ENCODE data around the gene SSTR5. TPM values are rescaled to one million over a fixed set of nuclear protein-coding genes. Genes with fewer than 3 reads are reported as not detected.
"Not testable (repeated sequence)": the region's sequence is repeated elsewhere in the genome, so short reads cannot be mapped to it uniquely, and the experiment has no call there.

SSTR5 gene
- polyA plus RNA-seq, 6 donors from 2014 or later: not detected

DNA sequence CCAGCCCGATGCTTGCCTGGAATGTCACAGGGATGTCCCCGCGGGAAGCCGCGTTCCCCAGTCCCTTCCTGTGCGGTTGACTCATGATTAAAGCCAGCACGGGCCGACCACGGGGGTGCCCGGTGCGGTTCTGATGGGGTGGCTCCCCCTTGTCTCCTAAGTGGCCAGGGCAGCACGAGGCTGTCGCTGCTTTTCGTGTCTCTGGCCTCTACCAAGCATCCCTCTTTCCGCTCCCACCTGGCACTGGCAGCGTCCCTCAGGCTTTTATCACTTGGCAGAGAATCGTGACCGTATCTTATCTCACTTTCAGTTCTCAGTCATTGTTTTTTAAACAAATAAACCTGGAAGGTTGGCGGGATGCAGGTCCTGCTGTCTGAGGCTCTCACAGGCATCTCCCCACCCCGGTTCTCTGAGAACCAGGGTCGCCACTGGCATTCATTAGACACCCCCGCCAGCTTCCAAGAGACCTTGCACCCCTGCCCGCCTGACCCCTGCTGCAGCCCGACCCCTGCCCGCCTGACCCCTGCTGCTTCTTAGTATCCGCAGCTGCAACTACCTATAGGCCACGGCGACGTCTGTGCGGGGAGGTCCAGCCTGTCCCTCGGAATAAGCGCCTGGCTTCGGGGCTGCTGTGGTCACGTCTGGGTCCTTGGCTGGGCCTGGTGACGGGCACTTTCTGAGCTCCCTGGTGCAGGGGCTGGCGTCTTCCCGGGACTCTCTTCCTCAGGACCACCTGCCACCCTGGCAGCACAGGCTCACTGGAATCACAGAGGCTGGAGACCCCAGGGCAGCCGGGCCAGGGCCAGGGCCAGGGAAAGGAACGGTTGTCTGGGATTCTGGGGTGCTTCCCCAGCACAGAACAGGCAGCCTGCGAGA, 16.0 kb downstream of the SSTR5 start:
- H3K9me3 Mint-ChIP-seq: peaks cover 10 to 22% (median 14%) of the 10 kb centered on the region in 7 donors
- no peak overlapping the region for H3K4me3 Mint-ChIP-seq
- H3K27ac Mint-ChIP-seq: no peak overlapping the region
- ATAC-seq (ENCODE audit: low read depth in 2 of 2) (no peak), DNase-seq (no peak)
- no peaks in the 10 kb centered on the region for H3K4me1 Mint-ChIP-seq
- H3K27me3 Mint-ChIP-seq: peaks cover 5 to 32% (median 19%) of the 10 kb centered on the region in 3 donors
- H3K36me3 Mint-ChIP-seq: peaks cover 0 to 18% of the 10 kb centered on the region in 2 donors

DNA sequence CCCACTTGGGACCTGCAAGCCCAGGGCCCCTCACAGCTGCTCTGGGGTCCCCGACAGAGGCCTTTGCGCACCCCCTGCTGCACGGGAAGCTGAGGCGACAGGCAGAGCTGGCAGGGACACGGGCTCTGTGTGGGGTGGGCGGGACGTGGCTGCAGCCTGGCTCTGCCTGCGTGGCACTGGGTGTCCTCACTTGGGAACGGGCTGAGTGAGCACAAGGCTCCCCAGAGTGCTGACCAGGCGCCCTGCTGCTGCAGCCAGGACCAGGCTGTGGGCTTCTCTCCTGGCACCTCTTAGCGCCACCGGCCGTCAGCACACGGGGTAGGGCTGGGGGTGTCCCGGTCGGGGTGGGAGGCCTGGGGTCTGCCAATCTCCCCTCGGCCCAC, 16.9 kb downstream of the SSTR5 start:
- H3K4me3 Mint-ChIP-seq: no peak overlapping the region
- peaks cover 8 to 16% (median 14%) of the 10 kb centered on the region in 7 donors for H3K9me3 Mint-ChIP-seq
- ATAC-seq (ENCODE audit: low read depth in 2 of 2): no peak

DNA sequence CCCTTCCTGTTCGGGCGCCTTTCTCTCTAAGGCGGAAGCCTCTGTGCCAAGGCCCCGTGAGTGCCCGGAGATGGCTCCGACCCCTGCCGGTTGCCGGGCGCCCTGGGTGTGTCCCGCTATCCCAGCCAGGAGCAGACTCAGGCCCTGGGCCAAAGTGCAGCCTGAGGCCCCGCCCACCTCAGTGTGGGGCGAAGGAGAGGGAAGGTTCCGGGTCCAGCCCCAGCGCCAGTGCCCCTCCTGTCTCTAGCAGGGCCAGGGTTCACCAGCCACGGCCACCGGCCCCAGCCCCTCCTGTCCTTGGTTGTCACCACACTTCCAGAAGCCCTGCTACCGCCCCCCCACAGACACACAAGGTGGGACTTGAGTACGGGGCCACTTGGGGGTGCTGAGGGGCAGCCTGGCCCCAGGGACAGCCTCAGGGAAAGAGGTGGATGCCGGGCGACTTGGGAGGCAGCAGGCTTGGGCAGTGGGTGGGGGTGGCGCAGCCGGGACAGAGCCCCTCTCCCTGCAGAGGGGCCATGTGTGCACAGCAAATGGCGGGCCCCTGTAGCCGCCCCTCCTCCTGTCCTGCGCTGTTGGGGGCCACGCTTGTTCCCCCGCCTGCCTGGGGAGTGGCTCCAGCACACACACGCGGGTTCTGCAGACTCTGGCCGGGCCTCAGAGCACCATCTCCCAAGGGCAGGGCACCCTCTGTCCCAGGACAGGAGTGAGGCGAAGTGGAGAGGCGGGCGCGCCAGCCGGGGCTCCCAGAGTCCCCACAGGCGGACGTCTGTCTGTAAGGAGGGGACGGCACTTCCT, 17.5 kb downstream of the SSTR5 start:
- DNase-seq (no peak), ATAC-seq (ENCODE audit: low read depth in 2 of 2) (no peak)
- Mint-ChIP-seq H3K36me3 (peaks cover 0 to 10% of the 10 kb centered on the region in 2 donors), H3K27ac (no peak overlapping the region), H3K27me3 (peaks cover 4 to 24% (median 10%) of the 10 kb centered on the region in 3 donors), H3K4me1 (no peaks in the 10 kb centered on the region), H3K9me3 (peaks cover 7 to 12% (median 9%) of the 10 kb centered on the region in 7 donors), H3K4me3 (peak overlapping the region in 1 of 8 donors; percentile 41)

More for the DNA sequence above, 16.9 kb downstream of the SSTR5 start:
- Mint-ChIP-seq H3K27ac (no peak overlapping the region), H3K4me1 (no peaks in the 10 kb centered on the region), H3K27me3 (peaks cover 5 to 24% (median 13%) of the 10 kb centered on the region in 3 donors), H3K36me3 (peaks cover 0 to 12% of the 10 kb centered on the region in 2 donors)
- DNase-seq: no peak

DNA sequence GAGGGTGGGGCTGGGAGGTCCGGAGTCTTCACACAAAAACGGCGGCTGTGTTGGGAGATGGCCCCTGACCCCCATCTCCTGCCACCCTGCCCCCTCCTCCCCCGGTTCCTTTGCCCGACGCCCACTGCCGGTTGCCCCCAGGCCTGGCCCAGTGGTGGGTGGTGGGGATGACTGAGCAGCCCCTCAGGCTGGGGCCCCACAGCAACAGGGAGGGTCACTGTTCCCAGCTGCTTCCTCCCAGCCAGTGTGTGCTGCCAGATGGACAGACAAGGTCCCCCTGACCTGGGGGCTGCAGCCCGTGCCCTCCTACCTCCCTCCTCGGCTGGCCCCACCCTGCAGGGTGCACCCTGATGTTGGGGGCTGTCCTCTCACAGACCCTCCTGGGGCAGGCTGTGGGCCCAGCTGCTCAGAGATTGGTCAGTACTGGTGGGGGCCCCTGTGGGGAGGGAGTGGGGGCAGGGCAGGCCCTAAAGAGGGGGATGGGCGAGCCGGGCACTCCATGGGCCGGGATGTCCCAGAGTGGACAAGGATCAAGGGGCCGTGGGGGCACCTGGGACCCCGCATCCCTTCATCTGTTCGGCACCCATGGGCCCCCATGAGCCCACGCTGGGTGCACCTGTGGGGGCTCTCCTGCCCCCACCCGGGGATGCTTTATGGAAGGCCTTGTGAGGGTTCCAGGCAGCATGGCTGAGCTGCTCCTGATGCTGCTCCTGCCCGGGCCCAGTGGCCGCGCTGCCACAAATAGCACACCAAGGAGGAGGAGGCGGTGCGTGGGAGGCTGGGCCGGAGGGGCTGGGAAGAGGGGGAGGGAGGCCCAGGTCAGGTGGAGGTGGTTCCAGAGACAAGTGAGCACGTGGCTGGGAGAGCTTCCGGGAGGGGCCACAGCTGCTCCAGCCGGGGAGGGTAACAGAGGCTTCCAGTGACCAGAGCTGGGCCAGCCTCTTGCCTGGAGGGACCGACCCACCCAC, 18.4 kb downstream of the SSTR5 start:
- H3K36me3 Mint-ChIP-seq: peaks cover 0 to 1% of the 10 kb centered on the region in 2 donors
- H3K9me3 Mint-ChIP-seq: peaks cover 0 to 3% (median 1%) of the 10 kb centered on the region in 7 donors
- H3K27ac Mint-ChIP-seq: no peak overlapping the region
- DNase-seq (no peak), ATAC-seq (ENCODE audit: low read depth in 2 of 2) (no peak)
- H3K27me3 Mint-ChIP-seq: peaks cover 0 to 16% (median 2%) of the 10 kb centered on the region in 3 donors
- H3K4me3 Mint-ChIP-seq: no peak overlapping the region
- H3K4me1 Mint-ChIP-seq: no peaks in the 10 kb centered on the region

DNA sequence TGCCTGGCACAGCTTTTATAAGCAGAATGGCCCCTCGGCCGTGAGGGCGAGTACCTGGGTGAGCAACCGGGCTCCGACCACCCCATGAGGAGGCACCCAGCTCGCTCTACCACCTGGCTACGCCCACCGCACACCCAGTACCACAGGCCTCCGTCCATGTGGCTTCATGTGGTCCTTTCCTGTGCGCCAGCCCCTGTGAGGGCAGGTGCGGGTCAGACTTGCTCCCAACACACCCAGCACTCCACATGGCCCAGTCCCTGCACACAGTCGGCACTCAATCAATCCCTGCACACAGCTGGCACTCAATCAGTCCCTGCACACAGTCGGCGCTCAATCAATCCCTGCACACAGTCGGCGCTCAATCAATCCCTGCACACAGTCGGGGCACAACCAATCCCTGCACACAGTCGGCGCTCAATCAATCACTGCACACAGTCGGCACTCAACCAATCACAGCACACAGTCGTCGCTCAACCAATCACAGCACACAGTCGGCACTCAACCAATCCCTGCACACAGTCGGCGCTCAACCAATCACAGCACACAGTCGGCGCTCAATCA, 19.5 kb downstream of the SSTR5 start:
- ATAC-seq (ENCODE audit: low read depth in 2 of 2) (no peak), DNase-seq (no peak)
- Mint-ChIP-seq H3K36me3 (no peaks in the 10 kb centered on the region), H3K27me3 (peaks cover 0 to 15% (median 0%) of the 10 kb centered on the region in 3 donors), H3K4me3 (peak overlapping the region in 1 of 8 donors; percentile 47), H3K4me1 (no peaks in the 10 kb centered on the region), H3K9me3 (peaks cover 0 to 2% (median 0%) of the 10 kb centered on the region in 7 donors), H3K27ac (peak overlapping the region in 1 of 6 donors; percentile 75)

DNA sequence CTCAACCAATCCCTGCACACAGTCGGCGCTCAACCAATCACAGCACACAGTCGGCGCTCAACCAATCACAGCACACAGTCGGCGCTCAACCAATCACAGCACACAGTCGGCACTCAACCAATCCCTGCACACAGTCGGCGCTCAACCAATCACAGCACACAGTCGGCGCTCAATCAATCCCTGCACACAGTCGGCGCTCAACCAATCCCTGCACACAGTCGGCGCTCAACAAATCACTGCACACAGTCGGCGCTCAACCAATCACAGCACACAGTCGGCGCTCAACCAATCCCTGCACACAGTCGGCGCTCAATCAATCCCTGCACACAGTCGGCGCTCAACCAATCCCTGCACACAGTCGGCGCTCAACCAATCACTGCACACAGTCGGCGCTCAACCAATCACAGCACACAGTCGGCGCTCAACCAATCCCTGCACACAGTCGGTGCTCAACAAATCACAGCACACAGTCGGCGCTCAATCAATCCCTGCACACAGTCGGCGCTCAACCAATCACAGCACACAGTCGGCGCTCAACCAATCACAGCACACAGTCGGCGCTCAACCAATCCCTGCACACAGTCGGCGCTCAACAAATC, 20.2 kb downstream of the SSTR5 start:
- H3K4me1 Mint-ChIP-seq; H3K4me3 Mint-ChIP-seq; H3K27ac Mint-ChIP-seq; H3K27me3 Mint-ChIP-seq; H3K9me3 Mint-ChIP-seq; DNase-seq; H3K36me3 Mint-ChIP-seq; ATAC-seq (ENCODE audit: low read depth in 2 of 2): not testable (repeated sequence)

DNA sequence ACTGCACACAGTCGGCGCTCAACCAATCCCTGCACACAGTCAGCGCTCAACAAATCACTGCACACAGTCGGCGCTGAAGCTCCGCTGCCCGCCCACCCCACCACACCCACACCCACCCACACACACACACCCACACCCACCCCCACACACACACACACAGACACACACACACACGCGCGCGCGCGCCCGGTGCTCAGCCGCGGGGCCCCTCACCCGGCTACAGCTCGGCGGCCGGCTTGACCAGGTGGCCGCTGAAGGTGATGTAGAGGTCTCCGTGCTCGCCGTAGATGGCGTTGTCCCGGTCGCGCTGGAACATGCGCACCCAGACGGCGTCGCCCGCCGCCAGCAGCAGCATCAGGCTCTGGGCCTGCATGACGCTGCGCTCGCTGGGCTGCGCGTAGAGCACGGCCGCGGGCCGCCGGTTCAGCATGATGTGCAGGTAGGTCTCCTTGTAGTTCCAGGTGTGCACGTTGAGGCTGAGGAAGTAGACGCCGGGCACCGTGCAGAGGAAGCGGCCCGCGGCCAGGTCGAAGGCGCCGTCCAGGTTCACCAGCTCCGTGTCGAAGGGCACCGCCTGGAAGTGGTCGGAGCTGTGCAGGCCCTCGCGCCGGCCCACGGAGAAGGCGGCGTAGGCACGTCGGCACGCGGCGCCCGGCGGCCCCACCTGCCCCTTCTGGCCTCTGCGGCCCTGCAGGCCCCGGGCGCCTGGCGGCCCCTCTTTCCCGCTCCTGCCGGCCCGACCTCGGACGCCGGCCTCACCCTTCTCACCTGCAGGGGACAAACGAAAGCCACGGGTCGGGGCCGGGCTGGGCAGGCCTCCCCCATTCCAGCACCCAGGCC, 21.0 kb downstream of the SSTR5 start:
- H3K27me3 Mint-ChIP-seq: peaks cover 0 to 9% (median 0%) of the 10 kb centered on the region in 3 donors
- H3K4me1 Mint-ChIP-seq: no peaks in the 10 kb centered on the region
- peak; percentile 40 to 48 for ATAC-seq (ENCODE audit: low read depth in 2 of 2)

DNA sequence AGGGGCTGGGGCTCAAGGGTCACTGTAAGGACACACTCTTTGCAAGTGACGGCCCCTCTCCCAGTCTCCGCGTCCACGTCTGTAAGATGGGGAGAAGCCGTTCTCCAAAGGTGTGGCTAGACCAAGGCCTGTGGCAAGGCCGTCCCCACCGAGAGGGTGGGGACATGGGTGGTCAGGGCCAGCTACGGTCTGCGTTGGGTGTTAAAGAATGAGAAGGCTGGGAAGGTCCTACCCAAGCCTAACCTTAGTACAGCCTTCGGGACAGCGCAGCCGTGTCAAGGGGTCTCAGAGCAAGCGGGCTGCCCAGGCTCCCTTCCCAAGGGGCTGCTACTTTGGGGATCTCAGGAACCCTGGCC, 21.6 kb downstream of the SSTR5 start:
- DNase-seq: no peak
- Mint-ChIP-seq H3K4me3 (no peak overlapping the region), H3K36me3 (no peaks in the 10 kb centered on the region), H3K4me1 (no peaks in the 10 kb centered on the region), H3K27ac (no peak overlapping the region), H3K27me3 (peaks cover 0 to 4% (median 3%) of the 10 kb centered on the region in 3 donors), H3K9me3 (peaks cover 0 to 2% (median 0%) of the 10 kb centered on the region in 7 donors)
- no peak for ATAC-seq (ENCODE audit: low read depth in 2 of 2)

More for the DNA sequence above, 21.0 kb downstream of the SSTR5 start:
- Mint-ChIP-seq H3K27ac (no peak overlapping the region), H3K36me3 (no peaks in the 10 kb centered on the region), H3K4me3 (peak overlapping the region in 1 of 8 donors; percentile 70), H3K9me3 (peaks cover 0 to 2% (median 0%) of the 10 kb centered on the region in 7 donors)
- no peak for DNase-seq

DNA sequence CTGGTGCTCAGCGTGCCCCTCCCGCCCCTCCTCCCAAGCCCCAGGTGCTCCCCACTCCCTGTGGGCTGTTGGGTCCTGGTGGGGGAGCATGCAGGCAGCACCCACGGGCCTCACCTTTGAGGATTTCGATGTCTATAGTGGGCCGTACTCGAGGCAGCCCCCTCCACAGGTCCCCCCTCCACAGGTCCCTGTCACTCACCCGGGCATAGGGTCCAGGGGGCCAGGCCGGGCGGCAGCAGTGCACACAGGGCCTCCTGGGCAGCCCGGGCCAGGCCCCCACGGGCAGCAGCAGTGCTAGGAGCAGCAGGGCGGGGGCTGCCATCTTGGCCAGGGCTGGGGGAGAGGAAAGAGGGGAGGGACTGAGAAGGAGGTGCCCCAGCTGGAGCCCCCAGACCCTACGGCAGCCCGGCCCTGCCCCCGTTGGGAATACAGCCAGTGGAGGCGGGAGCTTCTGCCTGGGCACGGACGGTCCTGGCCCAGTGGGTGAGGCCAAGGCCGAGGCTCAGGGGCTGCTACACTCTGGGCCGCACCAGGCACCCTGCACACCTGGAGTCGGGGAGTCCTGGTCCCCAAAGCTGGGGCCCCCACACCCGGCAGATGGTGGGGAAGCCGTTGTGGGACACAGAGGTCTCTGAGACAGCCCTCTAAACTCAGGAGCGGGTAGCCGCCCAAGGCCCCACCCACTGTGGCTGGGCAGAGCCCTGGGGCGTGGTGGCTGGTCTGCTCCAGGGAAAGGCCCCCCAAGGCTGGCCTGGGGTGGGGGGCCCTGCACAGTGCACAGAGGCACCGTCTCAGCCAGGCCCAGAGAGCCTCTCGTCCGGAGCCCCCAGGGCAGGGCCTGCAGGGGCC, 22.3 kb downstream of the SSTR5 start:
- Mint-ChIP-seq H3K27me3 (peaks cover 0 to 7% (median 0%) of the 10 kb centered on the region in 3 donors), H3K27ac (no peak overlapping the region), H3K36me3 (no peaks in the 10 kb centered on the region), H3K9me3 (peaks cover 0 to 2% (median 0%) of the 10 kb centered on the region in 7 donors), H3K4me3 (no peak overlapping the region), H3K4me1 (no peaks in the 10 kb centered on the region)
- no peak for DNase-seq
- ATAC-seq (ENCODE audit: low read depth in 2 of 2): no peak

DNA sequence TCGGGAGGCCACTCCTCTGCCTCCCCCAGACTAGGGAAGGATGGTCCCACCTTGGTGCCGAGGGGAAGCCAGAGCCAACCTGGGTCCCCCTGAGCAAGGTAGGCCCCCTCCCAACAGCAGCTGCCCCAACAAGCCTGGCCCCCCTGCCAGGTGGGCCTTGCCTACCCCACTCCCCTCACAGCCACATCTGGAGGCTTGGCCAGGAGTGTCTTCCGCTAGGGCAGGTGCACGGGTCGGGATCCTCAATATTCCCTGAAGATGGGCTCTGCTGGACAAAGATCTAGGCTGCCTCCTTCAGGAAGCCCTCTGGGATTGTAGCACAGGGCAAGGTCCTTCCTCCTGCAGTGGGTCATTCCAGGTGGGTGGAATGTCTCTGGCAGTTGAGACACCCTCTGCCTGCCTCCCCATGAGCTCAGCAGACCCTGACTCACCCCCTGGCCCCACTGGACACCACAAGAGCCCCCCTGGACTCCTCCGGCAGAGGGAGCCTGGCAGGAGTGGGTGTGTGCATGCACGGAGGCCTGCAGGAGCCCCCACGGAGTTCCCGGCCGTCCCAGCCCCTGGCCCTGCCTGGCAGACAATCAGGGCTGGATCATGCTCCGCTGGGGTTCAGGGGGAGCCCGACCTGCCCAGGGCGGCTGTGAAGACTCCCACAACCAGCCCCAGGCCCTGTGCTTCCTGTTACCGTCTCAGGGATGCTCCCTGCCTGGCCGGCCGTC, 23.1 kb downstream of the SSTR5 start:
- DNase-seq (no peak), ATAC-seq (ENCODE audit: low read depth in 2 of 2) (no peak)
- Mint-ChIP-seq H3K27ac (no peak overlapping the region), H3K27me3 (peaks cover 0 to 7% (median 4%) of the 10 kb centered on the region in 3 donors), H3K4me1 (no peaks in the 10 kb centered on the region), H3K9me3 (peaks cover 0 to 2% (median 0%) of the 10 kb centered on the region in 7 donors), H3K4me3 (no peak overlapping the region), H3K36me3 (no peaks in the 10 kb centered on the region)
